Measurements from ENCODE around the gene GPR171.
"Not testable (repeated sequence)": the region's sequence is repeated elsewhere in the genome, so short reads cannot be mapped to it uniquely, and the experiment has no call there.

Gene GPR171, protein sequence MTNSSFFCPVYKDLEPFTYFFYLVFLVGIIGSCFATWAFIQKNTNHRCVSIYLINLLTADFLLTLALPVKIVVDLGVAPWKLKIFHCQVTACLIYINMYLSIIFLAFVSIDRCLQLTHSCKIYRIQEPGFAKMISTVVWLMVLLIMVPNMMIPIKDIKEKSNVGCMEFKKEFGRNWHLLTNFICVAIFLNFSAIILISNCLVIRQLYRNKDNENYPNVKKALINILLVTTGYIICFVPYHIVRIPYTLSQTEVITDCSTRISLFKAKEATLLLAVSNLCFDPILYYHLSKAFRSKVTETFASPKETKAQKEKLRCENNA

GRCh38 chr3:151203051-151203420 is at the start of gene GPR171:
Gene GPR171, minus strand, starts transcription at chr3:151203216. Its CDS starts 3,830 bp downstream, at chr3:151199386.
- H3K4me3 ChIP-seq (ENCODE audit: low read length): no peak within 1 kb of the TSS
- no peaks in the 10 kb centered on the region for H3K36me3 ChIP-seq (ENCODE audit: insufficient read depth, low read depth, low read length)
- no peaks in the 10 kb centered on the region for H3K9me3 ChIP-seq (ENCODE audit: insufficient read depth, low read depth, low read length)
- H3K4me1 ChIP-seq (ENCODE audit: insufficient read depth, low read length): no peaks in the 10 kb centered on the region
- H3K27me3 ChIP-seq (ENCODE audit: insufficient read depth, low read length): no peaks in the 10 kb centered on the region
- no peak within 1 kb of the TSS for H3K27ac ChIP-seq (ENCODE audit: low read length)
- no peak within 1 kb of the TSS for H3K9ac ChIP-seq (ENCODE audit: low read depth, low read length)

DNA sequence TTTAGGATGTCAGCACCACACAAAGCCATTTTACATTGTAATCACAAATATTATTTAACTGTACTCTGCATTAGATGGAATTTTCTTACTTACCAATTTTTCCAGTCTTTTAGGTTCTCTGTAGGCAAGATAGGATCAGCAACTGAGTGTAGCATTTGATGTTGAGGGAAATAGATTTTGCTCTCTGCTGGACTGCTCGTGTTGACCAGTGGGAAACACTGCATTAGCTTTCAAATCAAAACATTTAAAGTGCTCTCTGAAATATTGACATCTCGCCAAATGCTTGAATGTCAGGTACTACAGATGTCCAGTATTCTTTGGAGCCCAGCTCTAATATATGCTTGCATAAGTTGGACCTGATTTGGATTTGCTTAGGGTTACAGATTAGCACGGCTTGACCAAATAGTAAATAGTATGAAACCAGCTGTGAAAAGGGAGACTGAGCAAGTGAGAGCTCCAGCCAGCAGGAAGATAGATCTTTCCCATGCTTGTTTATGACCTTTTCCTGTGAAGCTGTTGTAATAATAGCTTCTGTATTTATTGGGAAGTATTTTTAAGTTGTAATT is 45.8 kb upstream of the GPR171 start:
- H3K9me3 ChIP-seq (ENCODE audit: insufficient read depth, low read depth, low read length): no peaks in the 10 kb centered on the region
- no peaks in the 10 kb centered on the region for H3K4me1 ChIP-seq (ENCODE audit: insufficient read depth, low read length)
- H3K27me3 ChIP-seq (ENCODE audit: insufficient read depth, low read length): no peaks in the 10 kb centered on the region
- H3K27ac ChIP-seq (ENCODE audit: low read length): no peak overlapping the region
- H3K4me3 ChIP-seq (ENCODE audit: low read length): no peak overlapping the region
- H3K36me3 ChIP-seq (ENCODE audit: insufficient read depth, low read depth, low read length): no peaks in the 10 kb centered on the region
- no peak overlapping the region for H3K9ac ChIP-seq (ENCODE audit: low read depth, low read length)

DNA sequence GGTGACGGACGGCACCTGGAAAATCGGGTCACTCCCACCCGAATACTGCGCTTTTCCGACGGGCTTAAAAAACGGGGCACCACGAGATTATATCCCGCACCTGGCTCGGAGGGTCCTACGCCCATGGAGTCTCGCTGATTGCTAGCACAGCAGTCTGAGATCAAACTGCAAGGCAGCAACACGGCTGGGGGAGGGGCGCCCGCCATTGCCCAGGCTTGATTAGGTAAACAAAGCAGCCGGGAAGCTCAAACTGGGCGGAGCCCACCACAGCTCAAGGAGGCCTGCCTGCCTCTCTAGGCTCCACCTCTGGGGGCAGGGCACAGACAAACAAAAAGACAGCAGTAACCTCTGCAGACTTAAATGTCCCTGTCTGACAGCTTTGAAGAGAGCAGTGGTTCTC is 39.0 kb upstream of the GPR171 start:
- H3K9me3 ChIP-seq (ENCODE audit: insufficient read depth, low read depth, low read length); H3K9ac ChIP-seq (ENCODE audit: low read depth, low read length); H3K27ac ChIP-seq (ENCODE audit: low read length); H3K4me3 ChIP-seq (ENCODE audit: low read length); H3K36me3 ChIP-seq (ENCODE audit: insufficient read depth, low read depth, low read length); H3K27me3 ChIP-seq (ENCODE audit: insufficient read depth, low read length); H3K4me1 ChIP-seq (ENCODE audit: insufficient read depth, low read length): not testable (repeated sequence)

DNA sequence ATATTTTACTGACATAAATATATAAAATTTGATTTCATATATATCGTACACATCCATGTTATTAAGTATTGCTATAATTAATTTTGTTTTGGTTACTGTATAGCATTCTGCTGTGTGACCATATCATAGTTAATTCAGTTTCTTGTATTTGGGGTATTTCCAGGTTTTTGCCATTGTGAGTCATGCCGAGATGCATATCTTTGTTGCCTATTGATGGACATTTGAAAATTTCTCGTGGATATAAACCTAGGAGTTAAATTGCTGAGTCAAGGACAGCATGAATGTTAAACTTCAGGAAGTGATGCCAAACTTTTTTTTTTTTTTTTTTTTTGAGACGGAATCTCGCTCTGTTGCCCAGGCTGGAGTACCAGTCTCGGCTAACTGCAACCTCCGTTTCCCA is 33.7 kb upstream of the GPR171 start:
- H3K36me3 ChIP-seq (ENCODE audit: insufficient read depth, low read depth, low read length): no peaks in the 10 kb centered on the region
- H3K4me1 ChIP-seq (ENCODE audit: insufficient read depth, low read length): peaks cover 14% of the 10 kb centered on the region
- no peaks in the 10 kb centered on the region; the same call in 1 of the 2 replicates for H3K9me3 ChIP-seq (ENCODE audit: insufficient read depth, low read depth, low read length)

DNA sequence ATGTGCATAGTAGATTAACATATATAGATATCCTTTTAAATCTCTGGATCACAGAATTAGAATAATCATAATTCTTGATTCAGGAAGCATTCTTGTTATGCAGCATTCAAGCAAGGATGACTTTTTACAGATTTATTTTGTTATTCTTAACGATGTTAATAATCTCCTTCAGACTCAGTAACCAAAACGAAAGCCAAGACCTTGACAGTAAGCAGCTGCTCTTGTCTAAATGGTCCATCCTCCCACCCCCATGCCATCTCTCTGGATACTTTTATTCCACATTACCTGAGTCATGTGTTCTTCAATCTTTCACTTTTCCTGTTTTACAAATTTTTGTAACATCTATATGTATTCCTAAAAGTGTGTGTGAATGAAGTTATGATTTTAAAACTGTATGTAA is 33.3 kb upstream of the GPR171 start:
- H3K9me3 ChIP-seq (ENCODE audit: insufficient read depth, low read depth, low read length): no peaks in the 10 kb centered on the region; the same call in 1 of the 2 replicates
- H3K27me3 ChIP-seq (ENCODE audit: insufficient read depth, low read length): no peaks in the 10 kb centered on the region
- H3K9ac ChIP-seq (ENCODE audit: low read depth, low read length): no peak overlapping the region
- no peak overlapping the region for H3K27ac ChIP-seq (ENCODE audit: low read length)
- peaks cover 14% of the 10 kb centered on the region for H3K4me1 ChIP-seq (ENCODE audit: insufficient read depth, low read length)
- no peak overlapping the region for H3K4me3 ChIP-seq (ENCODE audit: low read length)
- no peaks in the 10 kb centered on the region for H3K36me3 ChIP-seq (ENCODE audit: insufficient read depth, low read depth, low read length)

More for the DNA sequence above, 33.7 kb upstream of the GPR171 start:
- Histone ChIP-seq H3K9ac (ENCODE audit: low read depth, low read length) (no peak overlapping the region), H3K4me3 (ENCODE audit: low read length) (no peak overlapping the region), H3K27ac (ENCODE audit: low read length) (no peak overlapping the region), H3K27me3 (ENCODE audit: insufficient read depth, low read length) (no peaks in the 10 kb centered on the region)

DNA sequence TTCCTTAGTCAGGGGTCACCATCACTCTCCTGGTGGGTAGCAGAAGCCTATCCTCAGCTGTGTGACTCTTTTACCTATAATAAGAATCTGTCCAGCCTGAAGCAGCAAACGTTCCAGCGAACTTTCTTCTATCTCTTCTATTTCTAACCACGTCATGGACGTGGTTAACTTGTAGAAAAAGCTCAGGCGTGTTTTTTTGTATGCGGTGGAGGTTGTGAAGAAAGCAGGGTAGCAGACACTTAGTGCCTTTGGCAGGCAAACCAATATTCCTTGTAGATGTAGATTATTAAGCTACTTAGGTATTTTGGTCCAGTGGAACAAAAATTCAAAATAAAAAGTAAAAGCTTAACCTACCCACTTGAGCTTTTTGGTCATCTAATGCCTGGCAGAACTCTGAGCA is 31.8 kb upstream of the GPR171 start:
- Histone ChIP-seq H3K36me3 (ENCODE audit: insufficient read depth, low read depth, low read length) (no peaks in the 10 kb centered on the region), H3K9me3 (ENCODE audit: insufficient read depth, low read depth, low read length) (no peaks in the 10 kb centered on the region), H3K4me1 (ENCODE audit: insufficient read depth, low read length) (peaks cover 24% of the 10 kb centered on the region), H3K27me3 (ENCODE audit: insufficient read depth, low read length) (no peaks in the 10 kb centered on the region), H3K9ac (ENCODE audit: low read depth, low read length) (no peak overlapping the region), H3K4me3 (ENCODE audit: low read length) (no peak overlapping the region), H3K27ac (ENCODE audit: low read length) (no peak overlapping the region)

- no peak overlapping the region for H3K9ac ChIP-seq (ENCODE audit: low read depth, low read length)
- H3K36me3 ChIP-seq (ENCODE audit: insufficient read depth, low read depth, low read length): no peaks in the 10 kb centered on the region
- no peak overlapping the region for H3K4me3 ChIP-seq (ENCODE audit: low read length)
- peaks cover 29% of the 10 kb centered on the region for H3K4me1 ChIP-seq (ENCODE audit: insufficient read depth, low read length)
- H3K27me3 ChIP-seq (ENCODE audit: insufficient read depth, low read length): no peaks in the 10 kb centered on the region
- H3K9me3 ChIP-seq (ENCODE audit: insufficient read depth, low read depth, low read length): no peaks in the 10 kb centered on the region
- H3K27ac ChIP-seq (ENCODE audit: low read length): no peak overlapping the region
These were observed 30.0 kb upstream of the GPR171 start for GRCh38 chr3:151232991-151233390.

GRCh38 chr3:151232403-151232802 is 29.4 kb upstream of the GPR171 start:
- H3K9me3 ChIP-seq (ENCODE audit: insufficient read depth, low read depth, low read length); H3K9ac ChIP-seq (ENCODE audit: low read depth, low read length); H3K27me3 ChIP-seq (ENCODE audit: insufficient read depth, low read length); H3K36me3 ChIP-seq (ENCODE audit: insufficient read depth, low read depth, low read length); H3K4me3 ChIP-seq (ENCODE audit: low read length); H3K27ac ChIP-seq (ENCODE audit: low read length): not testable (repeated sequence)
- peaks cover 29% of the 10 kb centered on the region for H3K4me1 ChIP-seq (ENCODE audit: insufficient read depth, low read length)

GRCh38 chr3:151230646-151231045 is 27.6 kb upstream of the GPR171 start:
- no peaks in the 10 kb centered on the region for H3K27me3 ChIP-seq (ENCODE audit: insufficient read depth, low read length)
- no peak overlapping the region for H3K27ac ChIP-seq (ENCODE audit: low read length)
- peaks cover 27% of the 10 kb centered on the region for H3K4me1 ChIP-seq (ENCODE audit: insufficient read depth, low read length)
- peak overlapping the region; percentile 20; the same call in 1 of the 2 replicates for H3K9ac ChIP-seq (ENCODE audit: low read depth, low read length)
- no peaks in the 10 kb centered on the region for H3K36me3 ChIP-seq (ENCODE audit: insufficient read depth, low read depth, low read length)
- no peaks in the 10 kb centered on the region for H3K9me3 ChIP-seq (ENCODE audit: insufficient read depth, low read depth, low read length)
- H3K4me3 ChIP-seq (ENCODE audit: low read length): no peak overlapping the region; the same call in 1 of the 2 replicates

DNA sequence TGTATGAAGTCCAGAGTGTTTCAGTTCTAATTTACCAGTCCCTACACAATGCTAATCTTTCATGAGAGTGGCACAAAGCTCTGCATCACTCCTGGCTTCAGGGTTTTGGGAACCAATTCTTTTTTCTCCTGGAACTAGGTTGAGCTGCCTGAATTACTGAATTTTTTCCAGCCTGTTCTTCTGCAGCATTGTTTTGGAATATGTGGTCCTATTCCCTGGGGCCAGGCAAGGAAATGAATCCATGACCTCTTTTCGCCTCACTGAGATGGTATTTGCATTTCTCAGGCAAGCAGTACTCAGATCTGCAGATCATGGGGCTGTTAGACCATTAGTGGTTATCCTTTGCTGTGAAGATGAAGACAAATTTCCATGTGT is 25.6 kb upstream of the GPR171 start:
- Histone ChIP-seq H3K27me3 (ENCODE audit: insufficient read depth, low read length) (no peaks in the 10 kb centered on the region), H3K9ac (ENCODE audit: low read depth, low read length) (no peak overlapping the region), H3K9me3 (ENCODE audit: insufficient read depth, low read depth, low read length) (no peaks in the 10 kb centered on the region), H3K27ac (ENCODE audit: low read length) (no peak overlapping the region), H3K4me1 (ENCODE audit: insufficient read depth, low read length) (peaks cover 15% of the 10 kb centered on the region), H3K4me3 (ENCODE audit: low read length) (no peak overlapping the region), H3K36me3 (ENCODE audit: insufficient read depth, low read depth, low read length) (no peaks in the 10 kb centered on the region)

- Histone ChIP-seq H3K9me3 (ENCODE audit: insufficient read depth, low read depth, low read length) (no peaks in the 10 kb centered on the region), H3K4me3 (ENCODE audit: low read length) (no peak overlapping the region), H3K27ac (ENCODE audit: low read length) (no peak overlapping the region), H3K4me1 (ENCODE audit: insufficient read depth, low read length) (peaks cover 15% of the 10 kb centered on the region), H3K27me3 (ENCODE audit: insufficient read depth, low read length) (no peaks in the 10 kb centered on the region), H3K36me3 (ENCODE audit: insufficient read depth, low read depth, low read length) (no peaks in the 10 kb centered on the region), H3K9ac (ENCODE audit: low read depth, low read length) (no peak overlapping the region)
These were observed 25.0 kb upstream of the GPR171 start for GRCh38 chr3:151227807-151228665.

All from iPS-20b (cell line).